Measurements from ENCODE around the gene UCHL1.

GRCh38 chr4:41217374-41217773, 39.4 kb upstream of the UCHL1 start:
- no peak for TF ChIP-seq TAF1 (IDR thresholded peaks at IDR 0.05; ENCODE audit: borderline replicate concordance, low read depth, low read length)
- TF ChIP-seq NFYB (IDR thresholded peaks at IDR 0.05; ENCODE audit: insufficient read depth, low read depth, low read length): no peak
- TF ChIP-seq IRF4 (IDR thresholded peaks at IDR 0.05; ENCODE audit: low read depth, low read length): no peak
- no peak for TF ChIP-seq CTCF (IDR thresholded peaks at IDR 0.05 in 2 of 3, conservative IDR thresholded peaks at IDR 0.05 in 1 of 3; ENCODE audit: control insufficient read depth in 2 of 3, extremely low read depth in 1 of 3, insufficient read depth in 1 of 3, low read depth in 3 of 3, low read length in 3 of 3)
- no peak for TF ChIP-seq NBN (IDR thresholded peaks at IDR 0.05)

Measured in GM12878 (cell line).